ENCODE data around the gene SFTPB.
A peak's percentile ranks its signal among the peaks of the same experiment; 100 is the strongest.
"Not testable (repeated sequence)": the region's sequence is repeated elsewhere in the genome, so short reads cannot be mapped to it uniquely, and the experiment has no call there.

SFTPB gene

DNA sequence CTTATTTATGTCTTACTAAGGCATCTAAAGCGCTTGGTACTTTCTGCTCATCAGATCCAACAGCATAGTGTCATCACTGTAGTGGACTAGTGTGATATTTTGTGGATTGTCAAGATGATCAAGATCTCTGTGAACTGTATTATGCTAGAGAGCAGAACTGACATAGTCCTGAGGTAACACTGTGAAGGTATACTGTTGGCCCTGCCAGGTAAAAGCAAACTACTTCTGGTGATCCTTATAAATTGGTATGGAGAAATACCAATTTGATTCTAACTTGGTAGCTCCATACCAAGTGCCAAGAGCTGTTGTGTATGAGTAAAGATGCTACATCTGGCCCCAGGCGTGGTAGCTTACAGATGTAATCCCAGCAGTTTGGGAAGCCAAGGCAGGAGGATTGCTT lies 15.9 kb downstream of the SFTPB start:
- DNase-seq, result no peak

GRCh38 chr2:85651097-85651496 lies 16.9 kb downstream of the SFTPB start:
- no peak for DNase-seq

DNA sequence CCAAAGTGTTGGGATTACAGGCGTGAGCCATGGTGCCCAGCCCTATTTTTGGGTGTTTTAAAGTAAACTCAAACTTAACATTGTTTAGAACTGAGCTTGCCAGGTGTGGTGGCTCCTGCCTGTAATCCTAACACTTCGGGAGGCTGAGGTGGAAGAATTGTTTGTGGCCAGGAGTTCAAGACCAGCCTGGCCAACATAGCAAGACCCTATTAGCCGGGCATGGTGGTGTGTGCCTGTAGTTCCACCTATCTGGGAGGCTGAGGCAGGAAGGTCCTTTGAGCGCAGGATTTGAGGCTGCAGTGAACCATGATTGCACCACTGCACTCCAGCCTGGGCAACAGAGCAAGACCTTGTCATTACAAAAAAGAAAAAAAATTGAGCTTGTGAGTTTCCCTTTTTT lies 17.5 kb downstream of the SFTPB start:
- DNase-seq, result no peak

GRCh38 chr2:85649201-85650190 lies 18.5 kb downstream of the SFTPB start:
- DNase-seq, result no peak

- DNase-seq, result peak; percentile 84
These were observed 19.4 kb downstream of the SFTPB start for GRCh38 chr2:85648619-85649018.

DNA sequence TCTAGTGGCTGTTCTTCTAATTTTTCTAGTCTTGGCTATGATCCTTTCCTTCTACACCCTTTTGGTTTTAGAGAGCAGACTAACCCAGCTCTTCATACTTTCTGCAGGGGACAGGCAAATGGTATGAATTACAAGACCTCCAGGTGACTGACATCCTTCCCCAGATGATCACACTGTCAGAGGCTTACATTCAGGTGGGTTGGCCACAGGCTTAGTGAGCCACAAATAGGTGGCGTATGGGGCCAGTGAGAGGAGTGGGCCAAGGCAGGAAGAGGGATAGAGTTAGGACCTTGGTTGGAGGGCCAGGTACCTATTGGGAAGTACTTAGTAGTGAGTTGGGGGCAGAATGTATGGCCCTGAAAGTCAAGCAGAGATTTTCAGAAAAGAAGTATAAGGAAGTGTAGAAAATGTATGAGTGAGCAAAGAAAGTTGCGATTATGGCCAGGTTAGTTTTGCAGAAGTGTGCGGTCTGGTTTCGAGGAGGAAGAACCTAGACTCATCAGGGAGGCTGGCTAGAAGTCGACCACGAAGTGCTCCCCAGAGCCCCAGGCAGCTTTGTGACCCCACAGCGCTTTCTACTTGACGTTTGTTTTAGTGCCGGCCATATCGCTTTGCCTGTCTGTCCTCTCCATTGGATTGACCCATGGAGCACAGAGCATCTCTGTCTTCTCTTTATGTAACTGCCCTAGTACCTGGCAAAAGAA lies 20.0 kb downstream of the SFTPB start:
- DNase-seq, result no peak

DNA sequence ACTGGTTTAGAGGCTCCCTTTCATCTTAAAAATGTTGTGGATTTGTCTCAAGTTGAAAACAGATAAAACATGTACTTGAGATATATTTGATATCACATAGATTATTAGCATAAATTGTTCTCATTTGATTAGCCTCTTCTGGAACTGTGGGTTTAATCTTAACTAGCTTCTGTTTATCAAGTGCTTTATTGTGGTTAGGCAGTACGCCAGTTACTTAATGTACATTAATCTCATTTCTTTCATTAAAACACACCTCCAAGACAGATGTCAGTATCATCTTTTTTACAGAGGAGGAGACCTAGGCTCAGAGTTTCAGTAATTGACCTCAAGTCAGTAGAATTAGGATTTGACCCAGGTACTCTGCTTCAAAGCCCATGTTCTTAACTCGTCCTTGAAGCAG lies 21.8 kb downstream of the SFTPB start:
- peak; percentile 67 for DNase-seq

GRCh38 chr2:85644909-85645308 lies 23.1 kb downstream of the SFTPB start:
- DNase-seq, result no peak

- DNase-seq, result no peak
These were observed 25.3 kb downstream of the SFTPB start for GRCh38 chr2:85642725-85643124.

DNA sequence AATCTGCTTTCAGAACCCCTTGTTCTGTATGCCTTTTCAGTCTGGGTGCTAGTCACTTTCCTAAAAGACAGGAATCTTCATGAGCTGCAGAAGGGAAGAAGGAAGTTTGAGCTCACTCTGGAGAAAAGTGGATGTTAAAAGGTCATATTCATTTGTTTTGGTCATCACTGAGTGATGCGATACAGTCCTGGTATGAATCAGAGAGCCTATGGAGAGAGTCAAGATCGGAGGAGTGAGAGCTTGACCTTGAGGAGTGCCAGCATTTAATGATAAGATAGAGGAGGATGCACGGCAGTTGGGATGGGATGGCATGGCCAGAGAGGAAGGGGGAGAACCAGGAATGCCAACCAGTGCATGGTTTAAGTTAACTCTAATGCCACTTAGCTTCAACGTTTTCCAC lies 32.4 kb downstream of the SFTPB start:
- DNase-seq, result no peak

DNA sequence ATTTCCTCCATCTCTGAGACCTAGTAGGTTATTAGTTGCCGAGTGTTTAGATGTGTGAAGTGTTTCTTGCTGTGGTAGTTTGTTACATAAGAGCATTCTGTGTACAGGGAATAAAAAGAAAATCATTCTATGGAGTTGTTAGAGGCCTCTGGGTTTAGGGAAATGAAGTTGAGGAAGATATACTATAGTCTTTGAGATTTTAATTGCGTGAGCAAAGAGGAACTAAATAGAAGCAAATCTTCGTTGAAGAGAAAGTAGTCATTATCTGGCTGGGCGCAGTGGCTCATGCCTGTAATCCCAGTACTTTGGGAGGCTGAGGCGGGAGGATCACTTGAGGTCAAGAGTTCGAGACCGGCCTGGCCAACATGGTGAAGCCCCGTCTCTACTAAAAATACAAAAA lies 33.0 kb downstream of the SFTPB start:
- DNase-seq, result no peak

- DNase-seq, result no peak
These were observed 36.7 kb downstream of the SFTPB start for GRCh38 chr2:85631316-85631715.

DNA sequence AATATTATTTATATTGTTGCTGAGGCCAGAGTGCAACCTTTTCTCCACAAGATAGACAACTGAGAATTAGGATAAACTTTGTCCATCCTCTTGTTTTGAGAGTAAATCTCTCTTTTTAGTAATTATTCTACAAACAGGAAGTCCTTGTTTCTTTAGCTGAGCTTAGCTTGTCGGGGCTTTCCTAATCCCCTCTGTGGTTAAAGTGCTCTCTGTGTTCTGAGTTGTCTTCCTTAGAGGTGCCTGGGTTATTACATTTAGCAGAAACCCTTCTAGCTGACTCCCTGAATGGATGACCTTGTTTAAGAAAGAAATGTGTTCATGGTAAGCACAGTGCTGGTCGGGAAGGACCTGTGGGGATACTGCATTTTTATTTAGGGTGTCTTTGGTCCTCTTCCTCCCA lies 39.3 kb downstream of the SFTPB start:
- no peak for DNase-seq

GRCh38 chr2:85623991-85624390 lies 44.0 kb downstream of the SFTPB start:
- DNase-seq, result no peak

- no peak for DNase-seq
These were observed 46.7 kb downstream of the SFTPB start for GRCh38 chr2:85621338-85621737.

DNA sequence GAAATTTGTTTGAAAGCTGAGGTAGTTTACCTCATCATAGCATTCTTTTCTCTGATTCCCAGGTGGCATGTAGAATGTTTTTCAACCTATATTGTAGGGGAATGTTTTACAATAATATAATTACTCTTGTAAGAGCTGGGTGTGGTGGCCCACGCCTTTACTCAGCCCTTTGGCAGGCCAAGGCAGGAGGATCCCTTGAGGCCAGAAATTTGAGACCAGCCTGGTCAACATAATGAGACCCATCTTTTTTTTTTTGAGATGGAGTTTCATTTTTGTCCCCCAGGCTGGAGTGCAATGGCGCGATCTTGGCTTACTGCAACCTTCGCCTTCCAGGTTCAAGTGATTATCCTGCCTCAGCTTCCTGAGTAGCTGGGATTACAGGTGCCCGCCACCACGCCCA lies 48.4 kb downstream of the SFTPB start:
- DNase-seq, result no peak

DNA sequence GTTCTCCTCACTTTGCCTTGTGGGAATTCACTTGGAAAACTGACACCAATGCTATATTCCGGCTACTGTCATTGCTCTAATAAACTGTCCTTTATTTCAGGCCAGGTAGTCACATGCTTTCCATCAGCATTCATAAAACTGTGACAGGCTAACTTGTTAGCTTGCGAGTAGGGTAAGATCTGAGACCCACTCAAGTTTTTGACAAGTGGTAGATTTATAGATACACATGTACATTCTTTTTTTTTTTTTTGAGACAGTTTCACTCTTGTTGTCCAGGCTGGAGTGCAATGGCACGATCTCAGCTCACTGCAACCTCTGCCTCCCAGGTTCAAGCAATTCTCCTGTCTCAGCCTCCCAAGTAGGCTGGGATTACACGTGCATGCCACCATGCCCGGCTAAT lies 50.3 kb downstream of the SFTPB start:
- DNase-seq, result not testable (repeated sequence)

DNA sequence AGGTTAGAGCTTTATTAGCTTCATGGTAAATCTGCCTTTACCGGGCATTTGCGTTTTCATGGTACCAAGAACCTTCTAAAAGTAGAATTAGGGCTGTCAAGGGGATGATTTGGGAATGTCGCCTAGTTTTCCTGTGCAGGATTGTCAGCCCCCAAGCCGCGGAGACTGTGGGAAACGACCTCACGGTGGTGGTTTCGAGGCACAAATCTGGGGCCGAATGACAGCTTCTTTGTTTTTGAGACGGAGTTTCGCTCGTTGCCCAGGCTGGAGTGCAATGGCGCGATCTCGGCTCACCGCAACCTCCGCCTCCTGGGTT lies 52.6 kb downstream of the SFTPB start:
- no peak for DNase-seq

DNA sequence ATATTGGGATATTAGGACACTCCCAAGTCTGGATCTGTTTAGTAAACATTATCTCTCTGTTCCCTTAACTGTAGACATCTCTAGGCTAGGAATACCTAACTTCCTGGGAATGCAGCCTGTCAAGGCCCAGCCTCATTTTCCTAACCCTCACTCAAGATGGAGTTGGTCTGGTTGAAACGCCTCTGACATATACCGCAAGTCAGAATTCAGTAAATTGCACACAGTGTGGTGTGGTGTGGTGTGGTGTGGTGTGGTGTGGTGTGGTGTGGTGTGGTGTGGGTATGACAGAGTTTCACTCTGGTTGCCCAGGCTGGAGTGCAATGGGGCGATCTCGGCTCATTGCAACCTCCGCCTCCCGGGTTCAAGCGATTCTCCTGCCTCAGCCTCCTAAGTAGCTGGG lies 53.2 kb downstream of the SFTPB start:
- DNase-seq, result not testable (repeated sequence)

DNA sequence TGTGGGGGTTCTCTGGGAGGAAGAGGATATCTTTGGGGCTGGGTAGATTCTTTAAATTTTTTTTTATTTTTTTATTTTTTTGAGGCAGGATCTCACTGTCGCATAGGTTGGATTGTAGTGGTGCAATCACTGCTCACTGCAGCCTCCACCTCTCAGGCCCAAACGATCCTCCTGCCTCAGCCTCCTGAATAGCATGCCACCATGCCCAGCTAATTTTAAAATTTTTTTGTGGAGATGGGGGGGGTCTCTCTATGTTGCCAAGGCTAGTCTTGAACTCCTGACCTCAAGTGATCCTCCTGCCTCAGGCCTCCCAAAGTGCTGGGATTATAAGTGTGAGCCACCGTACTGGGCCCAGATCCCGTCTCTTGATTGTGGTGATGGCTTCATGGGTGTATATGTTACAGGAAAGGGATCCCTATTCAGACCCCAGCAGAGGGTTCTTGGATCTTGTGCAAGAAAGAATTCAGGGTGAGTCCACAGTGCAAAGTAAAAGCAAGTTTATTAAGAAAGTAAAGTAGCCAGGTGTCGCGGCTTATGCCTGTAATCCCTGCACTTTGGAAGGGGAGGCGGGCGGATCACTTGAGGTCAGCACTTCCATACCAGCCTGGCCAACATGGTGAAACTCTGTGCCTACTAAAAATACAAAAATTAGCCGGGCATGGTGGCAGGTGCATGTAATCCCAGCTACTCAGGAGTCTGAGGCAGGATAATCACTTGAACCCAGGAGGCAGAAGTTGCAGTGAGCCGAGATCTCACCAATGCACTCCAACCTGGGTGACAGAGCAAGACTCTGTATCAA lies 54.1 kb downstream of the SFTPB start:
- DNase-seq, result no peak

GRCh38 chr2:85611705-85612587 lies 56.1 kb downstream of the SFTPB start, which contains the start of gene C2orf68:
Gene C2orf68 (minus strand): TSS chr2:85612066. CDS start chr2:85611984, 82 bp downstream.
- DNase-seq, result peak; percentile 96

- DNase-seq, result no peak
These were observed 56.7 kb downstream of the SFTPB start for GRCh38 chr2:85611217-85611704.

All from hematopoietic multipotent progenitor cell treated with erythropoietin and hydrocortisone succinate and interleukin-3 and kit ligand, for 6 days (in vitro differentiated cells).